ENCODE data around the gene PACSIN1.

- TF ChIP-seq EZH2 (IDR thresholded peaks at IDR 0.05; ENCODE audit: borderline replicate concordance, low read depth, low read length, poor library complexity, severe bottlenecking) (no peak), CTCF (conservative IDR thresholded peaks at IDR 0.05; ENCODE audit: low read depth, low read length) (no peak)
Observed at GRCh38 chr6:34514112-34514511, 48.2 kb downstream of the PACSIN1 start.
